Globus pallidus (tissue), 1 donor: Measurements from ENCODE around the gene ASIC2.

Experiments
- DNase-seq: peaks from one replicate; pipeline ENCODE4 v3.0.0-alpha.2; 2015; ENCODE audit warnings: low spot score

The ASIC2 gene

GRCh38 chr17:33292981-33293867, at the start of gene ASIC2:
ASIC2 (minus strand) TSS chr17:33293295.
- no peak for DNase-seq

- DNase-seq: no peak
Measured at GRCh38 chr17:33342025-33342424, 48.9 kb upstream of the ASIC2 start.

- DNase-seq: no peak
Measured at GRCh38 chr17:33338242-33338641, 45.1 kb upstream of the ASIC2 start.

GRCh38 chr17:33335491-33336173, 42.5 kb upstream of the ASIC2 start:
- DNase-seq: no peak

- DNase-seq: no peak
Measured at GRCh38 chr17:33334703-33335102, 41.6 kb upstream of the ASIC2 start.

- DNase-seq: no peak
Measured at GRCh38 chr17:33330877-33331276, 37.8 kb upstream of the ASIC2 start.

- no peak for DNase-seq
Measured at GRCh38 chr17:33328129-33328528, 35.0 kb upstream of the ASIC2 start.

- DNase-seq: peak; percentile 41
Measured at GRCh38 chr17:33324736-33325135, 31.6 kb upstream of the ASIC2 start.

- DNase-seq: no peak
Measured at GRCh38 chr17:33322063-33322462, 29.0 kb upstream of the ASIC2 start.

GRCh38 chr17:33318241-33318640, 25.1 kb upstream of the ASIC2 start:
- DNase-seq: no peak

GRCh38 chr17:33316746-33317145, 23.7 kb upstream of the ASIC2 start:
- no peak for DNase-seq

- DNase-seq: no peak
Measured at GRCh38 chr17:33310296-33310695, 17.2 kb upstream of the ASIC2 start.

GRCh38 chr17:33303254-33303653, 10.2 kb upstream of the ASIC2 start:
- DNase-seq: no peak

- DNase-seq: no peak
Measured at GRCh38 chr17:33302394-33302793, 9.3 kb upstream of the ASIC2 start.

- no peak for DNase-seq
Measured at GRCh38 chr17:33300241-33300640, 7.1 kb upstream of the ASIC2 start.

GRCh38 chr17:33299115-33299514, 6.0 kb upstream of the ASIC2 start:
- DNase-seq: no peak

- DNase-seq: no peak
Measured at GRCh38 chr17:33297643-33298042, 4.5 kb upstream of the ASIC2 start.

- no peak for DNase-seq
Measured at GRCh38 chr17:33294994-33295393, 1.9 kb upstream of the ASIC2 start.

GRCh38 chr17:33292201-33292980, 704 bp downstream of the ASIC2 start:
- no peak for DNase-seq

- no peak for DNase-seq
Measured at GRCh38 chr17:33291248-33292200, 1.6 kb downstream of the ASIC2 start.

GRCh38 chr17:33290253-33290652, 2.8 kb downstream of the ASIC2 start:
- DNase-seq: no peak
